ENCODE results near the gene XPC.
A peak's percentile ranks its signal among the peaks of the same experiment; 100 is the strongest.
"Not testable (repeated sequence)": the region's sequence is repeated elsewhere in the genome, so short reads cannot be mapped to it uniquely, and the experiment has no call there.

Gene XPC

GRCh38 chr3:14131134-14131533 is 47.3 kb downstream of the XPC start:
- DNase-seq = no peak

GRCh38 chr3:14130707-14131106 is 47.7 kb downstream of the XPC start:
- DNase-seq = no peak

- no peak for DNase-seq
These were observed 48.2 kb downstream of the XPC start for GRCh38 chr3:14130230-14130629.

- DNase-seq = no peak
These were observed 49.1 kb downstream of the XPC start for GRCh38 chr3:14129296-14129695.

- no peak for DNase-seq
These were observed 49.7 kb downstream of the XPC start for GRCh38 chr3:14128724-14129123.

- DNase-seq = no peak
These were observed 50.8 kb downstream of the XPC start for GRCh38 chr3:14127516-14128161.

GRCh38 chr3:14126887-14127505 is 51.4 kb downstream of the XPC start:
- DNase-seq = no peak

- no peak for DNase-seq
These were observed 52.1 kb downstream of the XPC start for GRCh38 chr3:14126017-14126886.

GRCh38 chr3:14125193-14126016 is 53.0 kb downstream of the XPC start:
- peak; percentile 14 for DNase-seq

- DNase-seq = peak; percentile 98
These were observed 53.7 kb downstream of the XPC start, which contains the start of the genes CHCHD4 and TMEM43 for GRCh38 chr3:14124615-14125192. TSS of gene CHCHD4 (minus strand) at chr3:14124870. CDS start at chr3:14124676, 194 bp downstream. TSS of gene TMEM43 (plus strand) at chr3:14125052. CDS start at chr3:14125194, 142 bp downstream.

- DNase-seq = peak; percentile 64
These were observed 54.2 kb downstream of the XPC start for GRCh38 chr3:14124223-14124614.

- no peak for DNase-seq
These were observed 54.8 kb downstream of the XPC start for GRCh38 chr3:14123308-14124222.

- DNase-seq = no peak
These were observed 56.1 kb downstream of the XPC start for GRCh38 chr3:14122301-14122700.

- no peak for DNase-seq
These were observed 56.5 kb downstream of the XPC start for GRCh38 chr3:14121859-14122258.

- not testable (repeated sequence) for DNase-seq
These were observed 57.4 kb downstream of the XPC start for GRCh38 chr3:14120921-14121448.

- DNase-seq = no peak
These were observed 58.1 kb downstream of the XPC start for GRCh38 chr3:14120111-14120920.

- DNase-seq = no peak
These were observed 58.8 kb downstream of the XPC start for GRCh38 chr3:14119651-14120050.

- DNase-seq = no peak
These were observed 59.7 kb downstream of the XPC start for GRCh38 chr3:14118400-14119381.
